ENCODE measurements around the gene NUF2.

GRCh38 chr1:163337631-163338030 lies 15.9 kb downstream of the NUF2 start:
- TF ChIP-seq CTCF (IDR thresholded peaks at IDR 0.05; ENCODE audit: low read depth, low read length, missing input control) = no peak
- TF ChIP-seq JUND (IDR thresholded peaks at IDR 0.05) = no peak
- no peak for TF ChIP-seq TAF1 (conservative IDR thresholded peaks at IDR 0.05)
- no peak for TF ChIP-seq YY1 (IDR thresholded peaks at IDR 0.05)
- TF ChIP-seq ATF3 (IDR thresholded peaks at IDR 0.05) = no peak
- no peak for TF ChIP-seq NR2F2 (IDR thresholded peaks at IDR 0.05)
- TF ChIP-seq EGR1 (IDR thresholded peaks at IDR 0.05; ENCODE audit: low read depth in 2 of 2) = no peak
- TF ChIP-seq MAX (IDR thresholded peaks at IDR 0.05) = no peak
- TF ChIP-seq RAD21 (IDR thresholded peaks at IDR 0.05) = no peak
- TF ChIP-seq HNF4A (conservative IDR thresholded peaks at IDR 0.05) = no peak
- no peak for TF ChIP-seq REST (IDR thresholded peaks at IDR 0.05)
- no peak for TF ChIP-seq ZBTB33 (IDR thresholded peaks at IDR 0.05)
